ENCODE results near the gene FRRS1L. TPM values are rescaled to one million over a fixed set of nuclear protein-coding genes. Genes with fewer than 3 reads are reported as not detected.

The FRRS1L gene
- not detected in 2 replicates for total RNA-seq

DNA sequence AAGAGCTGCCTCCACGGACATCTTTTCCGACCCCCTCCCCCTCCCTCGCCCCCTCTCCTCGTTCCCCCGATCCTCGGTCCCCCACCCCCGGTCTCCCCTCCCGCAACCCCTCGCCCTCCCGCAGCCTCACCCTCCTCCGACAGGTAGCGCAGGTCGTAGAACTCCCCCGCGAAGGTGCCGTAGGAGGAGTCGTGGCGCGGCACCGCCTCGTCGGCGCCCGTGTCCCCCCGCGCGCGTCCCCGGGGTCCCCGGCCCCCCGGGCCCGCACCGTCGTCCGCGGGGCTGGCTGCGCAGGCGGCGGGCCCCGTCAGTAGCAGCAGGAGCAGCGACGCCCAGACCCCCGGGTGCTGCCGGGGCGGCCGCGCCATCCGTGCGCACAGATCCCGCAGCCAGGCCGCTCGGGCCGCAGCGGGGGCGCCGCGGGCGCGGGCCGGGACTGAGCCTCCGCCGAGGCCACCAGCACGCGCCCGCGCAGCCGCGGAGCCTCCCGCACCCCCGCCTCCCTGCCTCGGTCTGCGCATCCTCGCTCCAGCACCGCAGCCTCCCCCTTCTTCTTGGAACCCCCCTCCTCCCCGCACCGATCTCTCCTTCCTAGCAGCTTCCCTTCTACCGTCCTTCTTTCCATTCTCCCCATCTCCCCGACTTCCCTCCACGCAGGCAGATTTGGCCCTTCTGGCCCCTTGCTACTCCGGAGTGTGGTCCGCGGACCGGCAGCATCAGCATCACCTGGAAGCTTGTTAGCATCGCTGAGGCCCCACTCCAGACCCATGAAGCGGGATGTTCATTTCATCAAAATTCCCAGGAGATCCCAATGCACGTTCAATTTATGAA is at the start of gene FRRS1L:
TSS of gene FRRS1L (minus strand) at position 479 of the 831 bp plus-strand sequence. CDS start at position 368, 111 bp downstream.

GRCh38 chr9:109119439-109120203 is 47.4 kb downstream of the FRRS1L start, which contains the start of gene TMEM245:
TSS of gene TMEM245 (minus strand) at chr9:109119947. CDS start at chr9:109119913, 34 bp downstream.

Other genes with a start within 250 kb of the FRRS1L start
- gene ELP1, start 233.1 kb downstream of the FRRS1L start, total RNA-seq: 32.5 and 38.8 TPM in 2 replicates
- 3.2 and 3.9 TPM in 2 replicates for gene ABITRAM, start 232.8 kb downstream of the FRRS1L start, total RNA-seq
- gene CTNNAL1, start 153.8 kb downstream of the FRRS1L start, total RNA-seq: 178 and 239 TPM in 2 replicates
- gene TMEM245, start 47.3 kb downstream of the FRRS1L start, total RNA-seq: 35.7 and 56.4 TPM in 2 replicates
- 0.30 and 1.3 TPM in 2 replicates for gene EPB41L4B, start 153.8 kb upstream of the FRRS1L start, total RNA-seq